OCI-M2 (cell line): ENCODE results near the gene LPAR1.

Experiments
- DNase-seq: peaks from one replicate; lab custom pipeline; 2025; ENCODE audit not compliant: unreplicated experiment; lab: John Stamatoyannopoulos, UW

The LPAR1 gene

GRCh38 chr9:110922145-110922544 lies 116.1 kb downstream of the LPAR1 start:
- no peak for DNase-seq

GRCh38 chr9:110921705-110922104 lies 116.6 kb downstream of the LPAR1 start:
- DNase-seq = no peak

DNA sequence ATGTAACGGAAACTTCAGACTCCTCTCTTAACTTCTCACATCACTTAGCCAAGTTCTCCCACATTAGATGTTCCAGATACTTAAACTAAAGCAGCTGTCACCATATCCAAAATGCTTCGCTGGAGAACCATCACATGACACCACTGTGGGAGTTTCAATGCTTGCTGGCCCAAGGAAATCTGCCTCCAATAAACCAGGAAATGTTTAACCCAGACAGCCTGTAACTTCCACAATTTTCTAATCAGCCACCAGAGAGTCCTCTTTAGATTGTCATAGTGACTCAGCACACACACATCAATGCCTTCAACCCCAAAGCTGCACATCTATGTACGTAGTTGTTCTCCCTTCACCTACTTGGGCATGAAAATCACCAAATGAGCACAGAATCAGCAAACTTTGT lies 118.7 kb downstream of the LPAR1 start:
- no peak for DNase-seq

GRCh38 chr9:110919050-110919435 lies 119.2 kb downstream of the LPAR1 start:
- DNase-seq = no peak

GRCh38 chr9:110918316-110919049 lies 119.8 kb downstream of the LPAR1 start:
- DNase-seq = no peak

GRCh38 chr9:110916403-110916802 lies 121.9 kb downstream of the LPAR1 start:
- no peak for DNase-seq

- no peak for DNase-seq
Observed at GRCh38 chr9:110912419-110913291, 125.6 kb downstream of the LPAR1 start.

DNA sequence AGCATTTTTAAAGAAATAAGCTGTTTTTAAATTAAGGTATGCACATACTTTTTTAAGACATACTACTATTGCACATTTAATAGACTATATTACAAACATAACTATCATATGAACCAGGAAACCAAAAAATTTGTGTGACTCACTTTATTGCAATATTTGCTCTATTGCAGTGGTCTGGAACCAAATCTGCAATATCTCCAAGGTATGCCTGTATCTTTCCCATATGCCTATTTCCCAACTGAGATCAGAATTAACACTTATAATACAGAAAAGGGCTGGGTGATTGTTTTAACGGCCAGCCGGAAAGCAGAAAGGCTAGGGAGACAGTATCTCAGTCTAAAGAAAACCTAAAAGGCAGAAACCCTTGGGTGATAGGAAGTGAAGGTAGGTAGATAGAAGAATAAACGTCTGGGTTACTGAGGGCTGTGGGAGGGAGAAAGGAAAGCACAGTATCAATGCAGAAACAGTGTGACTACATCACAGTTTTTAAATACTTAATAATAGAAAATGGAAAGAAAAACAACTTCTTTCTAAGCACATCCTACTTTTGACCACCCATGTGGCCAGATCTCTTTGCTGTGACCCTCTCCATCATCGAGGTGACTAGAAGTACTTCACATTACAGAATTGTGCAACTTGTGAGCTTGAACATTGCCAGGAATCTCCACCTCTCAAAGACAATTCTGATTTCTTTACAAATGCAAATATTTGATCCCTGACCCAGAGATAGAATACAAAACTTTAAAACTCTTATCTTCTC lies 126.4 kb downstream of the LPAR1 start:
- no peak for DNase-seq

GRCh38 chr9:110908894-110909293 lies 129.4 kb downstream of the LPAR1 start:
- DNase-seq = no peak

- no peak for DNase-seq
Observed at GRCh38 chr9:110900917-110901316, 137.4 kb downstream of the LPAR1 start.

- DNase-seq = no peak
Observed at GRCh38 chr9:110900456-110900855, 137.8 kb downstream of the LPAR1 start.

DNA sequence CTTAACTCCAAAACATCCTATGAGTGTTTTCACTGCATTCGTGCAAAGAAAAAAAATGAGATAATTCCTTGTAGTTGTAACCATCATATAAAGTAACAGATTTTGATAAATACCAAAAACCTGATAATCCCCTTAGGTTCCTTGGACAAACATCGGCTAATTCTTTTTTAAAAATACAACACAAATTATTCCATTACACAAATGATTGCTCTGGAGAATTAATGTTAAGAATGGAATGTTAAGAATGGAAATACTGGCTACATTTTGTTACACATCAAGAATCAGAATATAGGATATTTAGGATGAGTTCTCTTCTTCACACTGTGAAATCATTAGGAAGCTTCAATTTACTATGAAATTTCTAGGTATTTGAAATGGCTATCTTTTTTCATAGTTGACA lies 139.4 kb downstream of the LPAR1 start:
- DNase-seq = no peak

DNA sequence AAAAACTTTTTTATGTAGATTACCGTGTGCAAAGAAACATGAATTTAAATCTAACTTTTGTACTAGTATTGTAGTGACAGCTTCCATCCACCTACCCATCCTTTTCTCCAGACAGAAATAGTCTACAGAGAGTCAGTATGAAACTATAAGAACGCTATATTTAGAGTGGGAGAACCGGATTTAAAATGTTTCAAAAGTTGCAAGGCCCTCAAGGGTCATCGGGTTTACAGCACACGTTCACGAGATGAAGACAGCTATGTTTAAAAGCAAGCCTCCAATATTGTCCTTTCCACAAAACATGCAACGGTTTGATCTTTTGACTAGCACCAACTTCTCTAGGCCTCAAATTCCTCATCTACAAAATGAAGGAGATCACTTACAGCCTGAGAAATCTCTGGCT lies 139.9 kb downstream of the LPAR1 start:
- DNase-seq = no peak

GRCh38 chr9:110897943-110898342 lies 140.3 kb downstream of the LPAR1 start:
- no peak for DNase-seq

GRCh38 chr9:110895147-110895905 lies 142.9 kb downstream of the LPAR1 start:
- DNase-seq = no peak

GRCh38 chr9:110894731-110895130 lies 143.5 kb downstream of the LPAR1 start:
- DNase-seq = no peak

GRCh38 chr9:110892689-110893088 lies 145.6 kb downstream of the LPAR1 start:
- DNase-seq = no peak

DNA sequence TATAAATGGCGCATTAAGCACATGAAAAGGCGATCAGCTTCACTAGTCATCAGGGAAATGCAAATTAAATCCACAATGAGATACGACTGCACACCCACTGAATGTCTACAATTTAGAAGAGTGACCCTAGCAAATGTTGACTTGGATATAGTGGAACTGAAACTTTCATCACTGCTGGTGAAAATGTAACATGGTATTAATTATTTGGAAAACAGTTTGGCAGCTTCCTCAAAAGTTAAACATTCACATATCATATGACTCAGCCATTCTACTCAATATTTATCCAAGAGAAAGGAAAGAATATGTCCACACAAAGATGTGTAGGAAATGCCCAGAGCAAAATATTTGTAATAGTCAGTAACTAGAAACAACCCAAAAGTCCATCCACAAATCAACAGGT lies 146.5 kb downstream of the LPAR1 start:
- DNase-seq = no peak

GRCh38 chr9:110890416-110890815 lies 147.9 kb downstream of the LPAR1 start:
- DNase-seq = no peak

GRCh38 chr9:110887276-110887675 lies 151.0 kb downstream of the LPAR1 start:
- DNase-seq = no peak

DNA sequence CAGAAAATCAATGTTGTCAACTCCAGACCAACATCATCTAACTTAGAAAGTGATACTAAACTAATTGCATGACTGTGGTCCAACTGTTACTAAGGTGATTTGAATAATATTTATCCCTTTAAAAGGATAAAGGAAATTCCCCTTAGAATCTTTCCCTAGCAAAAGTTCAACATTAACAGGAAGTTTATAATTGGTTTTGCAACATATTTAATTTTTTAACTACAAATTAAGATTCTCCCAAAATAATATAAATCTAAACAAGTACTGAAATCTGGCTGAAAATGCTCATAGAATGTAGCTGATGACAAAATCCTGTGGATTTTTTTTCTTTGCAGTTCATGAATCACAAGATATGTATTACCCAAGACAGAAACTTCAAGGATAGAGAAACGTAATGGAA lies 151.4 kb downstream of the LPAR1 start:
- no peak for DNase-seq
